ENCODE data around the gene CHI3L1.

- TF ChIP-seq EZH2 (IDR thresholded peaks at IDR 0.05; ENCODE audit: insufficient read depth, poor library complexity, severe bottlenecking) (no peak), EZH2phosphoT487 (IDR thresholded peaks at IDR 0.05; ENCODE audit: insufficient read depth, low read depth) (no peak)
Observed at GRCh38 chr1:203172184-203173010, 14.1 kb downstream of the CHI3L1 start.

All from GM23248 (cell line).